GM12878 (cell line): ENCODE data around the gene LYVE1. TPM values are rescaled to one million over a fixed set of nuclear protein-coding genes. Genes with fewer than 3 reads are reported as not detected.

ENCODE experiments used
- ATAC-seq: fragments of 200-7000 bp; cut with Tn5 transposase; 3 replicates; pipeline ENCODE4 v1.9.1; 2020; ENCODE audit warnings: mild to moderate bottlenecking, moderate library complexity
- BruUV-seq: library from RNA; stranded (reverse); fragments of 400-500 nt; replicated peaks from 2 replicates; lab custom pipeline; 2021; lab: Mats Ljungman, UMichigan
- CTCF ChIA-PET: fragments of 300-600 bp; sonication (Branson Sonifier 250); formaldehyde crosslinking; extraction: SDS; loops from one replicate; lab custom pipeline; 2021; ENCODE audit warnings: inconsistent platforms; lab: Yijun Ruan, JAX
- POLR2A ChIA-PET: fragments of 350-600 bp; formaldehyde crosslinking; extraction: SDS; loops from one replicate; lab custom pipeline; 2021; ENCODE audit warnings: inconsistent platforms; lab: Charles Lee
- RAD21 ChIA-PET: fragments of 300-600 bp; sonication (Branson Sonifier 250); formaldehyde crosslinking; loops from one replicate; lab custom pipeline; 2023; ENCODE audit warnings: antibody characterized with exemption; ENCODE audit not compliant: unreplicated experiment; lab: Charles Lee
- SMC1A ChIA-PET: fragments of 300-600 bp; sonication (Branson Sonifier 250); formaldehyde crosslinking; loops from one replicate; lab custom pipeline; 2023; ENCODE audit not compliant: unreplicated experiment, uncharacterized antibody; lab: Charles Lee
- DNase-seq: peaks from one replicate; pipeline ENCODE4 v3.0.0-alpha.2; 2011; ENCODE audit warnings: low read depth, low spot score
- FAIRE-seq: peaks from 3 replicates; lab custom pipeline; 2011; peaks lifted over from hg19 to GRCh38; lab: Jason Lieb, UNC
- H2AFZ ChIP-seq: 2 replicates; pipeline ENCODE4 v1.6.0; 2011; ENCODE audit warnings: low read depth, low read length, control low read depth; ENCODE audit not compliant: control insufficient read depth
- H3K27ac ChIP-seq: 2 replicates; pipeline ENCODE4 v1.5.1; 2011; ENCODE audit warnings: control low read depth; ENCODE audit not compliant: control insufficient read depth, insufficient read depth
- H3K27me3 ChIP-seq, 2 experiments: replicated peaks in 1 of 2; 2 replicates each; pipeline versions ENCODE4 v1.6.0 to v1.6.1; 2011; ENCODE audit warnings: low read length in 1 of 2; ENCODE audit not compliant: control insufficient read depth in 2 of 2, insufficient read depth in 2 of 2
- H3K36me3 ChIP-seq, 2 experiments: 2 replicates each; pipeline ENCODE4 v1.5.1; 2011; ENCODE audit warnings: low read length in 1 of 2; ENCODE audit not compliant: control insufficient read depth in 2 of 2, insufficient read depth in 2 of 2
- H3K4me1 ChIP-seq: 2 replicates; pipeline ENCODE4 v1.6.1; 2011; ENCODE audit warnings: mild to moderate bottlenecking, low read length, moderate library complexity, mixed read lengths; ENCODE audit not compliant: control insufficient read depth, insufficient read depth
- H3K4me2 ChIP-seq: 2 replicates; pipeline ENCODE4 v1.6.0; 2011; ENCODE audit warnings: control low read depth; ENCODE audit not compliant: control insufficient read depth, insufficient read depth
- H3K4me3 ChIP-seq: fragments of 200-600 bp; sonication (generic); 2 replicates; pipeline ENCODE4 v1.5.1; 2016
- H3K79me2 ChIP-seq: 2 replicates; pipeline ENCODE4 v1.6.0; 2011; ENCODE audit warnings: low read length; ENCODE audit not compliant: control insufficient read depth, insufficient read depth
- H3K9ac ChIP-seq: 2 replicates; pipeline ENCODE4 v1.8.0; 2011; ENCODE audit warnings: low read length, control low read depth, mixed read lengths; ENCODE audit not compliant: control insufficient read depth, insufficient read depth
- H3K9me3 ChIP-seq: replicated peaks from 3 replicates; pipeline ENCODE4 v1.5.1; 2011; ENCODE audit warnings: mild to moderate bottlenecking, low read length; ENCODE audit not compliant: control insufficient read depth, insufficient read depth
- H4K20me1 ChIP-seq: 2 replicates; pipeline ENCODE4 v1.6.0; 2011; ENCODE audit not compliant: control insufficient read depth, insufficient read depth
- BHLHE40 ChIP-seq, 2 experiments: fragments of 450-650 bp in 1 of 2; IDR thresholded peaks; 2 replicates each; pipeline ENCODE4 v1.6.1; 2011 to 2017; ENCODE audit warnings: low read depth in 2 of 2, borderline replicate concordance in 1 of 2, improper control_type of control experiment in 1 of 2, low read length in 1 of 2, mild to moderate bottlenecking in 1 of 2
- CBX3 ChIP-seq: fragments of 200-600 bp; sonication (generic); IDR thresholded peaks from 2 replicates; pipeline ENCODE4 v1.6.1; 2016; ENCODE audit warnings: low read depth, borderline replicate concordance
- CTCF ChIP-seq, 3 experiments: IDR thresholded peaks in 2 of 3; conservative IDR thresholded peaks in 1 of 3; 2 replicates each; pipeline ENCODE4 v1.5.1; 2011; ENCODE audit warnings: low read depth in 3 of 3, low read length in 3 of 3, mild to moderate bottlenecking in 3 of 3, control low read depth in 2 of 3, moderate library complexity in 2 of 3, inconsistent platforms in 1 of 3, mixed read lengths in 1 of 3; ENCODE audit not compliant: control insufficient read depth in 2 of 3, insufficient read depth in 1 of 3; ENCODE audit errors: extremely low read depth in 1 of 3
- E2F4 ChIP-seq: IDR thresholded peaks from 2 replicates; pipeline ENCODE4 v1.6.1; 2012; ENCODE audit warnings: low read depth, low read length, improper control_type of control experiment
- E4F1 ChIP-seq: fragments of 450-650 bp; IDR thresholded peaks from 2 replicates; pipeline ENCODE4 v1.6.1; 2018; ENCODE audit warnings: borderline replicate concordance, mild to moderate bottlenecking; ENCODE audit not compliant: partially characterized antibody
- IKZF1 ChIP-seq: fragments of 450-650 bp; conservative IDR thresholded peaks from 2 replicates; pipeline ENCODE4 v1.6.1; 2017; ENCODE audit warnings: antibody characterized with exemption, mild to moderate bottlenecking
- MAX ChIP-seq: IDR thresholded peaks from 2 replicates; pipeline ENCODE4 v1.6.1; 2012; ENCODE audit warnings: low read depth, low read length, improper control_type of control experiment
- NKRF ChIP-seq: fragments of 450-650 bp; conservative IDR thresholded peaks from 2 replicates; pipeline ENCODE4 v1.6.1; 2017; ENCODE audit warnings: mild to moderate bottlenecking, moderate library complexity
- YY1 ChIP-seq: IDR thresholded peaks from 2 replicates; pipeline ENCODE4 v1.6.1; 2011; ENCODE audit warnings: low read depth, mild to moderate bottlenecking, low read length
- WGBS: methylation state at CpG from one replicate; pipeline ENCODE4 v1.1.6; 2016; ENCODE audit warnings: low lambda C conversion rate; ENCODE audit not compliant: insufficient replicate concordance, insufficient coverage; ENCODE audit errors: missing lambda C conversion rate; 5-methylcytosine and 5-hydroxymethylcytosine counted together
- in situ Hi-C: fragments of 300-500 bp; cut with MboI; formaldehyde crosslinking; loops from 9 replicates; pipeline ENCODE4 v1.14.3; 2018; ENCODE audit warnings: mixed read lengths
- intact Hi-C: fragments of 100-400 bp; cut with micrococcal nuclease; formaldehyde crosslinking; loops from one replicate; pipeline ENCODE4 v1.14.2; 2022; ENCODE audit not compliant: unreplicated experiment
- polyA plus RNA-seq, 11 experiments: library from polyadenylated mRNA; depleted of rRNA in 4 of 11; unstranded in 6 of 11; stranded (reverse) in 5 of 11; fragments of >200 nt; fragmentation: Nextera tagmentation in 4 of 11; fragmentation: Illumina TruSeq in 1 of 11; extraction: Ambion mirVana in 4 of 11; extraction: Trizol in 1 of 11; gene quantifications; 1 replicate in 1 of 11; 2 replicates in 10 of 11; pipeline versions ENCODE4 v1.2.1 to v1.2.3, GENCODE V29; 2011 to 2016; ENCODE audit warnings: inconsistent platforms in 2 of 11, missing spikeins in 2 of 11, low read depth in 1 of 11
- total RNA-seq, 4 experiments: library from RNA; depleted of rRNA in 3 of 4; stranded (reverse); fragments of >200 nt in 3 of 4; fragmentation: Illumina TruSeq in 1 of 4; extraction: Trizol in 1 of 4; gene quantifications; 2 replicates each; pipeline versions ENCODE4 v1.2.1 to v1.2.3, GENCODE V29; 2013 to 2021

Gene LYVE1
- total and polyA plus RNA-seq, 10 of the 15 experiments (the other 5 are each of a cell fraction or from before 2014, with no cell fraction given) = 0.15 TPM; not detected in 9

- DNase-seq (no peak), FAIRE-seq (no peak), ATAC-seq (no peak)
- Histone ChIP-seq H3K36me3 (no peaks in the 10 kb centered on the region), H3K79me2 (no peaks in the 10 kb centered on the region), H4K20me1 (no peaks in the 10 kb centered on the region), H3K27ac (no peak overlapping the region), H3K9me3 (no peaks in the 10 kb centered on the region), H3K27me3 (no peaks in the 10 kb centered on the region; a peak in 1 of 4 replicates), H2AFZ (no peak overlapping the region), H3K4me1 (no peaks in the 10 kb centered on the region), H3K4me3 (no peak overlapping the region), H3K9ac (no peak overlapping the region), H3K4me2 (no peak overlapping the region)
- 21% methylated on average over 2 of the region's 2 CpGs for WGBS
- in situ Hi-C loops = no loop called here
- ChIA-PET CTCF (interaction anchor here (1.0 kb wide), 1 partner anchor 15 kb away, joined by 3 read pairs; no protein-coding TSS in a partner anchor), RAD21 (no interaction called here), POLR2A (no interaction called here), SMC1A (no interaction called here)
- intact Hi-C loops = no loop called here
- no TSS peak for BruUV-seq
- TF ChIP-seq E2F4 (no peak), NKRF (no peak), IKZF1 (no peak), CBX3 (no peak), E4F1 (no peak), CTCF (IDR thresholded peaks at IDR 0.05 in 2 of 3, conservative IDR thresholded peaks at IDR 0.05 in 1 of 3; ENCODE audit: control insufficient read depth in 2 of 3, extremely low read depth in 1 of 3, insufficient read depth in 1 of 3, low read depth in 3 of 3, low read length in 3 of 3) (no peak), BHLHE40 (IDR thresholded peaks at IDR 0.05; ENCODE audit: borderline replicate concordance in 1 of 2, low read depth in 2 of 2, low read length in 1 of 2) (no peak), YY1 (no peak), MAX (no peak)
Measured at GRCh38 chr11:10592331-10592730, 23.9 kb upstream of the LYVE1 start.
